Memory B cell (primary cell): ENCODE measurements around the gene FTL.
"Not testable (repeated sequence)": the region's sequence is repeated elsewhere in the genome, so short reads cannot be mapped to it uniquely, and the experiment has no call there.

Experiments
- ATAC-seq: fragments of 150-1000 bp; cut with Tn5 transposase; 2 replicates; pipeline ENCODE4 v1.10.0; 2021; ENCODE audit warnings: low read depth, mild to moderate bottlenecking, moderate library complexity
- DNase-seq, 2 donors: peaks; one replicate each; pipeline ENCODE4 v3.0.0; 2022; ENCODE audit warnings: low spot score in 2 of 2
- H3K27ac Mint-ChIP-seq: one replicate; pipeline ENCODE4 v1.8.0; 2022; ENCODE audit warnings: mild to moderate bottlenecking, moderate library complexity, mixed read lengths
- H3K27me3 Mint-ChIP-seq: one replicate; pipeline ENCODE4 v1.8.0; 2022; ENCODE audit warnings: mixed read lengths
- H3K36me3 Mint-ChIP-seq: one replicate; pipeline ENCODE4 v1.8.0; 2022; ENCODE audit warnings: mild to moderate bottlenecking, mixed read lengths
- H3K4me1 Mint-ChIP-seq: one replicate; pipeline ENCODE4 v1.8.0; 2022; ENCODE audit warnings: mixed read lengths
- H3K4me3 Mint-ChIP-seq: one replicate; pipeline ENCODE4 v1.8.0; 2022; ENCODE audit warnings: mild to moderate bottlenecking, moderate library complexity, mixed read lengths
- H3K9me3 Mint-ChIP-seq: one replicate; pipeline ENCODE4 v1.8.0; 2022; ENCODE audit warnings: mixed read lengths

The FTL gene

DNA sequence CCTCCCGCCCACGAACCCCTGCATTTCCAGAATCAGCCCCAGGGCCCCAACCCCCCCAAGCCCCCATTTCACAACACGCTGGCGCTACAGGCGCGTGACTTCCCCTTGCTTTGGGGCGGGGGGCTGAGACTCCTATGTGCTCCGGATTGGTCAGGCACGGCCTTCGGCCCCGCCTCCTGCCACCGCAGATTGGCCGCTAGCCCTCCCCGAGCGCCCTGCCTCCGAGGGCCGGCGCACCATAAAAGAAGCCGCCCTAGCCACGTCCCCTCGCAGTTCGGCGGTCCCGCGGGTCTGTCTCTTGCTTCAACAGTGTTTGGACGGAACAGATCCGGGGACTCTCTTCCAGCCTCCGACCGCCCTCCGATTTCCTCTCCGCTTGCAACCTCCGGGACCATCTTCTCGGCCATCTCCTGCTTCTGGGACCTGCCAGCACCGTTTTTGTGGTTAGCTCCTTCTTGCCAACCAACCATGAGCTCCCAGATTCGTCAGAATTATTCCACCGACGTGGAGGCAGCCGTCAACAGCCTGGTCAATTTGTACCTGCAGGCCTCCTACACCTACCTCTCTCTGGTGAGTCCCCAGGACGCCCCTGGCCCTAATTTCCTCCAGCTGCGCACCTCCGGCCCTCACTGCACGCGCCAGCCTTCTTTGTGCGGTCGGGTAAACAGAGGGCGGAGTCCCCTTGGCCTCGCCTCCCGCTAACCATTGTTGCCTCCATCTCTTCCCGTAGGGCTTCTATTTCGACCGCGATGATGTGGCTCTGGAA, at the start of gene FTL:
FTL (plus strand) TSS at position 270 of the 766 bp plus-strand sequence; CDS start at position 469, 199 bp downstream.
- ATAC-seq (peak; percentile 81), DNase-seq (peak; percentile 87 to 89)
- Mint-ChIP-seq H3K4me3 (peak within 1 kb of the TSS; percentile 98), H3K9me3 (no peaks in the 10 kb centered on the region), H3K27ac (peak within 1 kb of the TSS; percentile 97), H3K27me3 (no peaks in the 10 kb centered on the region), H3K36me3 (peaks cover 13% of the 10 kb centered on the region), H3K4me1 (peaks cover 46% of the 10 kb centered on the region)

DNA sequence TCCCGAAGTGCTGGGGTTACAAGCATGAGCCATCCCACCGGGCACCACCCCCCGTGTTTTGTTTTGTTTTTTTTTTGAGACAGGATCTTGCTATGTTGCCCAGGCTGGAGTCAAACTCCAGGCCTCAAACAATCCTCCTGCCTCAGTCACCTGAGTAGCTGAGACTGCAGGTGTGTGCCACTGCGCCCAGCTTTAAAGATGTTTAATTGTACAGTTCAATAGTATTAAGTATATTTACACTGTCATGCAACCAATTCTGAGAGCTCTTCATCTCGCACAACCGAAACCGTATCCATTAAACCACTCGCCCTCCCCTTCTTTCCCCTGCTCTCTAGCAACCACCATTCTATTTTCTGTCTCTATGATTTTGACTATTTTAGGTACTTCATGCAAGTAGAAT, 49.4 kb upstream of the FTL start:
- no peak overlapping the region for H3K27ac Mint-ChIP-seq
- H3K4me1 Mint-ChIP-seq, result peaks cover 8% of the 10 kb centered on the region
- no peaks in the 10 kb centered on the region for H3K27me3 Mint-ChIP-seq
- no peak overlapping the region for H3K4me3 Mint-ChIP-seq
- DNase-seq (no peak), ATAC-seq (no peak)
- peaks cover 34% of the 10 kb centered on the region for H3K36me3 Mint-ChIP-seq
- H3K9me3 Mint-ChIP-seq, result no peaks in the 10 kb centered on the region

DNA sequence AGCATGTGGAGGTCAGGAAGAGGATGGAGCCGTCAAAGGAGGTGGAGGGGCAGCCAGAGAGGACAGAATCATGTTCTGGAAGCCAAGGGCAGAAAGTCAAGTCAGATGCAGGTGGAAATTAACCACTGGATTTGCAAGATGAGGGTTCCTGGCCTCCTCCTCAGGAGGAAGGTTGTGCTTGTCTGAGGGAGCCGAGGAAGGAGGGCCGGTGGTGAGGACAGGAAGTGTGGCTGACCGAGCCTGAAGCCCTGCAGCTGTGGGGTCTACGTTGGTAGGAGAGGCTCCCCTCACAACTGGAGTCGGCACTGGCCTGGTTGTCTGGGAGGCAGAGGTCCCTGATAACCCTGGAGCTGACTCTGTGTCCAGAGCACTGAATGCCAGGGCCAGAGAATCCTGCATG, 47.0 kb upstream of the FTL start:
- H3K4me3 Mint-ChIP-seq, result no peak overlapping the region
- peaks cover 31% of the 10 kb centered on the region for H3K36me3 Mint-ChIP-seq
- no peak for DNase-seq
- no peak for ATAC-seq
- peaks cover 8% of the 10 kb centered on the region for H3K4me1 Mint-ChIP-seq
- H3K9me3 Mint-ChIP-seq, result no peaks in the 10 kb centered on the region
- H3K27ac Mint-ChIP-seq, result peak overlapping the region; percentile 72
- no peaks in the 10 kb centered on the region for H3K27me3 Mint-ChIP-seq

DNA sequence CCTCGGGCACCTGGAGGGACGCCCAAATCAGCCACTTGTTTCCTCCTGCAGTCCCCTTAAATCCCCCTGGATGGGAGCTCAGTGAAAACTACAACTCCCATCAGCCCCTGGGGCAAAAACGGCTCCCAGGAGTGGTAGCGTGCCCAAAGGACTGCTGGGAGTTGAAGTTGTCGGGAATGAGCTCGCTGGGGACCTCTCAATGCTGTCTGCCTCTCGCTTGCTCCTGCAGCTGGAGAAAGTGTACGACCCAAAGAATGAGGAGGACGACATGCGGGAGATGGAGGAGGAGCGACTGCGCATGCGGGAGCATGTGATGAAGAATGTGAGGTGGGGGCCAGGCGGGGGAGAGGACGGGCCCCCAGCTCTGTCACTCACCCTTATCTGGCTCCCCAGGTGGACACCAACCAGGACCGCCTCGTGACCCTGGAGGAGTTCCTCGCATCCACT, 46.3 kb upstream of the FTL start:
- no peak overlapping the region for H3K4me3 Mint-ChIP-seq
- H3K36me3 Mint-ChIP-seq, result peaks cover 31% of the 10 kb centered on the region
- ATAC-seq (no peak), DNase-seq (no peak)
- H3K27ac Mint-ChIP-seq, result no peak overlapping the region
- H3K27me3 Mint-ChIP-seq, result no peaks in the 10 kb centered on the region
- H3K4me1 Mint-ChIP-seq, result peaks cover 8% of the 10 kb centered on the region
- no peaks in the 10 kb centered on the region for H3K9me3 Mint-ChIP-seq

DNA sequence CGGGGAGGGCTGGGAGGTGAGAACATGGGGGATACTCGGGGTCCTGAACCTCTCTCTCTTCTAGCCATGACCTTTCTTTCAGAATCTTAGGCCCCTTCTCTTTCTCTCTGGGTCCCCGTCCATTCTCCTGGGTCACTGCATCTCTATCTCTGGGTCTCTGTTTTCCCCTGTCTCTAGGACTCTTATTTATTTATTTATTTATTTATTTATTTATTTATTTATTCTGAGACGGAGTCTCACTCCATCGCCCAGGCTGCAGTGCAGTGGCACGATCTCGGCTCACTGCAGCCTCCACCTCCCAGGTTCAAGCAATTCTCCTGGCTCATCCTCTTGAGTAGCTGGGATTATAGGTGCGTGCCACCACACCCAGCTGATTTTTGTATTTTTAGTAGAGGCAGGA, 45.8 kb upstream of the FTL start:
- not testable (repeated sequence) for H3K9me3 Mint-ChIP-seq, DNase-seq, H3K4me3 Mint-ChIP-seq, H3K4me1 Mint-ChIP-seq, H3K27ac Mint-ChIP-seq, H3K27me3 Mint-ChIP-seq, ATAC-seq
- H3K36me3 Mint-ChIP-seq, result peaks cover 29% of the 10 kb centered on the region

DNA sequence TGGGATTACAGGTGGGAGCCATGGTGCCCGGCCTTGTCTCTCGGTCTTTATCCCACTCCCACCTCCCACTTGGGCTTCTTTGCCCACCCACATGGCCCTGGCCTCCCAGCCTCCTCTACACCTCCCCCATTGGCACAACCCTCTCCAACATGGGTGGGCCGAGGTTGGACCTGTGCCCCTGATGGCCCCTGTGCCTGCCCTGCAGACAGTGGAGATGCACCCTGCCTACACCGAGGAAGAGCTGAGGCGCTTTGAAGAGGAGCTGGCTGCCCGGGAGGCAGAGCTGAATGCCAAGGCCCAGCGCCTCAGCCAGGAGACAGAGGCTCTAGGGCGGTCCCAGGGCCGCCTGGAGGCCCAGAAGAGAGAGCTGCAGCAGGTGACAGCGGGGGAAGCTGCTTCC, 44.2 kb upstream of the FTL start:
- ATAC-seq (no peak), DNase-seq (no peak)
- H3K4me3 Mint-ChIP-seq, result no peak overlapping the region
- no peaks in the 10 kb centered on the region for H3K9me3 Mint-ChIP-seq
- no peaks in the 10 kb centered on the region for H3K27me3 Mint-ChIP-seq
- H3K36me3 Mint-ChIP-seq, result peaks cover 23% of the 10 kb centered on the region
- no peak overlapping the region for H3K27ac Mint-ChIP-seq
- H3K4me1 Mint-ChIP-seq, result peaks cover 8% of the 10 kb centered on the region

DNA sequence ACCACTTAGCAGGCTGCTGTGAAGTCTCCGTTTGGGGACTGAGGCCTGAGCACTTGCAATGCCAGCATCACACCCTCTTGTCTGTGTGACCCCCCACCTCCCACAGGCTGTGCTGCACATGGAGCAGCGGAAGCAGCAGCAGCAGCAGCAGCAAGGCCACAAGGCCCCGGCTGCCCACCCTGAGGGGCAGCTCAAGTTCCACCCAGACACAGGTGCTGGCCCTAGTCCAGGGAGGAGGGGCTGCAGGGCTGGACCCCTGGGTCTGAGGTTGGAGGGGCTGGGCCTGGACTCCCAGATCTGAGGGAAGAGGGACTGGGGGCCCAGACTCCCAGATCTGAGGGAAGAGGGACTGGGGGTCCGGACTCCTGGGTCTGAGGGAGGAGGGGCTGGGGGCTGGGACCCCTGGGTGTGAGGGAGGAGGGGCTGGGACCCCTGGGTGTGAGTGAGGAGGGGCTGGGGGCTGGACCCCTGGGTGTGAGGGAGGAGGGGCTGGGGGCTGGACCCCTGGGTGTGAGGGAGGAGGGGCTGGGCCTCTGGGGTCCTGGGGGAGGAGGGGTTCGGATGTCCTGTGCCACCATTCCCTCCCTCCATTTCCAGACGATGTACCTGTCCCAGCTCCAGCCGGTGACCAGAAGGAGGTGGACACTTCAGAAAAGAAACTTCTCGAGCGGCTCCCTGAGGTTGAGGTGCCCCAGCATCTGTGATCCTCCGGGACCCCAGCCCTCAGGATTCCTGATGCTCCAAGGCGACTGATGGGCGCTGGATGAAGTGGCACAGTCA, 43.2 kb upstream of the FTL start:
- ATAC-seq (no peak), DNase-seq (no peak)
- Mint-ChIP-seq H3K27ac (no peak overlapping the region), H3K4me1 (peaks cover 8% of the 10 kb centered on the region), H3K36me3 (peaks cover 21% of the 10 kb centered on the region), H3K27me3 (no peaks in the 10 kb centered on the region), H3K4me3 (no peak overlapping the region), H3K9me3 (no peaks in the 10 kb centered on the region)

DNA sequence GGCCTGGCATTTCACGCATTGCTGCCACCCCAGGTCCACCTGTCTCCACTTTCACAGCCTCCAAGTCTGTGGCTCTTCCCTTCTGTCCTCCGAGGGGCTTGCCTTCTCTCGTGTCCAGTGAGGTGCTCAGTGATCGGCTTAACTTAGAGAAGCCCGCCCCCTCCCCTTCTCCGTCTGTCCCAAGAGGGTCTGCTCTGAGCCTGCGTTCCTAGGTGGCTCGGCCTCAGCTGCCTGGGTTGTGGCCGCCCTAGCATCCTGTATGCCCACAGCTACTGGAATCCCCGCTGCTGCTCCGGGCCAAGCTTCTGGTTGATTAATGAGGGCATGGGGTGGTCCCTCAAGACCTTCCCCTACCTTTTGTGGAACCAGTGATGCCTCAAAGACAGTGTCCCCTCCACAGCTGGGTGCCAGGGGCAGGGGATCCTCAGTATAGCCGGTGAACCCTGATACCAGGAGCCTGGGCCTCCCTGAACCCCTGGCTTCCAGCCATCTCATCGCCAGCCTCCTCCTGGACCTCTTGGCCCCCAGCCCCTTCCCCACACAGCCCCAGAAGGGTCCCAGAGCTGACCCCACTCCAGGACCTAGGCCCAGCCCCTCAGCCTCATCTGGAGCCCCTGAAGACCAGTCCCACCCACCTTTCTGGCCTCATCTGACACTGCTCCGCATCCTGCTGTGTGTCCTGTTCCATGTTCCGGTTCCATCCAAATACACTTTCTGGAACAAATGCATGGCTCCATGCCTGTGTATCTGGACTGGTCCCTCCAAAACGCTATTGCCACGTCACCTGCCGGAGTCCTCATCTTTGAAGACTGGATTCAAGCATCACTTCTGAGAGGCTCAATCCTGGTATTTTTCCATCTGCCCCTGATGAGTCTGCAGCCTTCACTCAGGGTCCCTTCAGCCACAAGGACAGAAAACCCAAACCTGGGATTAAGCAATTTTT, 42.3 kb upstream of the FTL start:
- no peak overlapping the region for H3K27ac Mint-ChIP-seq
- no peak for DNase-seq
- ATAC-seq, result no peak

DNA sequence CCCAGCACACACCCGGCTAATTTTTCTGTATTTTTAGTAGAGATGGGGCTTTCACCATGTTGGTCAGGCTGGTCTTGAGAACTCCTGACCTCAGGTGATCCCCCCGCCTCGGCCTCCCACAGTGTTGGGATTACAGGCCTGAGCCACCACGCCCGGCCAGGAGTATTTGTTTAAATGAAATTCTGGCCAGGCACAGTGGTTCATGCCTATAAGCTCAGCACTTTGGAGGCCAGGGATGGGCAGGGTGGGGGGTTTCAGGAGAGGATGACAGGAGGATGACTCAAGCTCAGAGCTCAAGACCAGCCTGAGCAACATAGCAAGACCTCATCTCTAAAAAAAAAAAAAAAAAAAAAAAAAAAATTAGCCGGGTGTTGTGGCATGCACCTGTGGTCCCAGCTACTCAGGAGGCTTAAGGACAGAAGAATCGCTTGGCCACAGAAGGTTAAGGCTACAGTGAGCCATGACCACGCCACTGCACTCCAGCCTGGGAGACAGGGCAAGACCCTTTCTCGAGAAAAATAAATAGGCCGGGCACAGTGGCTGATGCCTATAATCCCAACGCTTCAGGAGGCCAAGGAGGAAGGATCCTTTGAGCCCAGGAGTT, 39.8 kb upstream of the FTL start:
- H3K36me3 Mint-ChIP-seq, result peaks cover 12% of the 10 kb centered on the region
- H3K4me1 Mint-ChIP-seq, result no peaks in the 10 kb centered on the region
- no peak overlapping the region for H3K4me3 Mint-ChIP-seq
- H3K27me3 Mint-ChIP-seq, result no peaks in the 10 kb centered on the region
- no peak overlapping the region for H3K27ac Mint-ChIP-seq
- DNase-seq (no peak), ATAC-seq (no peak)
- H3K9me3 Mint-ChIP-seq, result no peaks in the 10 kb centered on the region

More for the DNA sequence above, 42.3 kb upstream of the FTL start:
- Mint-ChIP-seq H3K27me3 (no peaks in the 10 kb centered on the region), H3K9me3 (no peaks in the 10 kb centered on the region), H3K36me3 (peaks cover 21% of the 10 kb centered on the region), H3K4me3 (no peak overlapping the region), H3K4me1 (peaks cover 7% of the 10 kb centered on the region)

DNA sequence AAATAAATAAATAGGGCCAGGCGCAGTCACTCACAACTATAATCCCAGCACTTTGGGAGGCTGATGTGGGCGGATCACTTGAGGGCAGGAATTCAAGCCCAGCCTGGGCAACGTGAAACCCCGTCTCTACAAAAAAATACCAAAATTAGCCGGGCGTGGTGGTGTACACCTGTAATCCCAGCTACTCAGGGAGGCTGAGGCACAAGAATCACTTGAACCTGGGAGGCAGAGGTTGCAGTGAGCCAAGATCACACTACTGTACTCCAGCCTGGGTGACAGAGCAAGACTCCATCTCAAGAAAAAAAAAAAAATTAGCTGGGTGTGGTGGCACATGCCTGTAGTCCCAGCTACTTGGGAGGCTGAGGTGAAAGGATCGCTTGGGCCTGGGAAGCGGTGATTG, 39.2 kb upstream of the FTL start:
- not testable (repeated sequence) for H3K4me1 Mint-ChIP-seq, H3K27me3 Mint-ChIP-seq, ATAC-seq, DNase-seq, H3K27ac Mint-ChIP-seq, H3K9me3 Mint-ChIP-seq, H3K4me3 Mint-ChIP-seq
- H3K36me3 Mint-ChIP-seq, result peaks cover 12% of the 10 kb centered on the region

DNA sequence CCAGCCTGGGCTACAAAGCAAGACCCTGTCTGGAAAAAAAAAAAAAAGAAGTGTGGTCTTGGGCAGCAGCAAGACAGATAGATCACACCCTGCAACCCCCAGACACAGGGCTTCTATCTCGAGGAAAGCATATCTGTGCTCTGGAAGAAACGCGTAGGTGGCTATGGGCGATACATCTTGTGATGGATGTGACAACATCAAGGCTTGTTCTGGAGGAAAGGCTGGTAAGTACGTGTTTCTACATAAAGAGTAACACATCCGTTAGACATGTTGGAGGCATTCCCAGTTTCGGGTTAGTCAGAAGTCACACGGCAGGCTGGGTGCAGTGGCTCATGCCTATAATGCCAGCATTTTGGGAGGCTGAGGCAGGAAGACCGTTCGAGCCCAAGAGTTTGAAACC, 38.2 kb upstream of the FTL start:
- H3K27me3 Mint-ChIP-seq, result peaks cover under 1% of the 10 kb centered on the region

DNA sequence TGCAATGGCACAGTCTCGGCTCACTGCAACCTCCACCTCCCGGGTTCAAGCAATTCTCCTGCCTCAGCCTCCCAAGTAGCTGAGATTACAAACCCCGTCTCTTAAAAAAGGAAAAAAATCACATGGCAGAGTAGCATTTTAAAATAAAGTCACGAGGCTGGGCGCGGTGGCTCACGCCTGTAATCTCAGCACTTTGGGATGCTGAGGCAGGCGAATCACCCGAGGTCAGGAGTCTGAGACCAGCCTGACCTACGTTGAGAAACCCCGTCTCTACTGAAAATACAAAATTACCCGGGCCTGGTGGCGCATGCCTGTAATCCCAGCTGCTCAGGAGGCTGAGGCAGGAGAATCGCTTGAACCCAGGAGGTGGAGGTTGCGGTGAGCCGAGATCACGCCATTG, 37.4 kb upstream of the FTL start:
- H3K4me3 Mint-ChIP-seq, H3K4me1 Mint-ChIP-seq, DNase-seq, H3K27me3 Mint-ChIP-seq, H3K27ac Mint-ChIP-seq, ATAC-seq, H3K9me3 Mint-ChIP-seq, H3K36me3 Mint-ChIP-seq: not testable (repeated sequence)

More for the DNA sequence above, 38.2 kb upstream of the FTL start:
- Mint-ChIP-seq H3K9me3 (no peaks in the 10 kb centered on the region), H3K36me3 (peaks cover 6% of the 10 kb centered on the region), H3K27ac (no peak overlapping the region), H3K4me3 (no peak overlapping the region), H3K4me1 (no peaks in the 10 kb centered on the region)
- ATAC-seq, result no peak
- DNase-seq, result no peak

DNA sequence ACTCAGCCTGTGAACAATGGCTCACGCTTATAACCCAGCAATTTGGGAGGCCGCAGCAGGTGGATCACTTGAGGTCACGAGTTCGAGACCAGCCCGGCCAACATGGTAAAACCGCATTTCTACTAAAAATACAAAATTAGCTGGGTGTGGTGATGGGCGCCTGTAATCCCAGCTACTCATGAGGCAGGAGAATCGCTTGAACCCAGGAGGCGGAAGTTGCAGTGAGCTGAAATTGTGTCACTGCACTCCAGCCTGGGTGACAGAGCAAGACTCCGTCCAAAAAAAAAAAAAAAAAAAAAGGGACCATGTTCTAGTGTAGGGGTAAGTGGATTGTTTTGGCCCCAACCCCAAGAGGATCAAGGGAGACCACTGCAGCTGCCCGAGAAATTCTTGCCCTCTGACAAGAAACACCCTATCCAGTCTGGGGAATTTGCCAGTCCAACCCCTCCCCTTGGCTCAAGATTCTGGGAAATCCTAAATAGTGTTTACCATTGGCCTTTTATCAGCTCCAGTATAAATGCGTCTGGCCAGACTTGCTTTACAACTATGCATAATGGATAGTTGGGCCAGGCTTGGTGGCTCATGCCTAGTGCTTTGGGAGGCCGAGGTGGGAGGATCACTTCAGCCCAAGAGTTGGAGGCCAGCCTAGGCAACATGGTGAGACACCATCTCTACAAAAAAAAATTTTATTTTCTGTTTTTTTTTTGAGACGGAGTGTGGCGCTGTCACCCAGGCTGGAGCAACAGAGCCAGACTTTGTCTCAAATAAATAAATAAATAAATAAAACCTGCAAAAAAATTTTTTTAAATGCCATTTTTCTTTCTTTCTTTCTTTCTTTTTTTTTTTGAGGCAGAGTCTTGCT, 36.7 kb upstream of the FTL start:
- Mint-ChIP-seq H3K9me3 (no peaks in the 10 kb centered on the region), H3K4me1 (peaks cover 3% of the 10 kb centered on the region), H3K36me3 (no peaks in the 10 kb centered on the region), H3K4me3 (no peak overlapping the region), H3K27ac (no peak overlapping the region), H3K27me3 (peaks cover 2% of the 10 kb centered on the region)
- ATAC-seq, result no peak
- no peak for DNase-seq
